Uterus (tissue), 2 donors: ENCODE data around the gene ARHGAP27.
"Not testable (repeated sequence)": the region's sequence is repeated elsewhere in the genome, so short reads cannot be mapped to it uniquely, and the experiment has no call there.

Source experiments
- CTCF ChIP-seq, 4 experiments: fragments of 200-600 bp in 2 of 4; fragments of 450-650 bp in 2 of 4; sonication (generic) in 2 of 4; IDR thresholded peaks; one replicate each; pipeline ENCODE4 v1.5.1; 2016 to 2019; ENCODE audit warnings: antibody characterized with exemption in 4 of 4, mild to moderate bottlenecking in 2 of 4, moderate library complexity in 1 of 4
- POLR2A ChIP-seq, 2 donors: fragments of 450-650 bp; IDR thresholded peaks; one replicate each; pipeline ENCODE4 v1.6.1; 2016; ENCODE audit warnings: antibody characterized with exemption in 2 of 2, mild to moderate bottlenecking in 1 of 2, moderate library complexity in 1 of 2

- TF ChIP-seq CTCF, POLR2A (IDR thresholded peaks at IDR 0.05): not testable (repeated sequence)
Measured at GRCh38 chr17:45451660-45452059, 19.0 kb upstream of the ARHGAP27 start.
